Left renal pelvis (tissue), 4 donors: ENCODE results near the gene CPNE9. TPM values are rescaled to one million over a fixed set of nuclear protein-coding genes. Genes with fewer than 3 reads are reported as not detected.

ENCODE experiments used
- DNase-seq, 4 donors: peaks; one replicate each; pipeline ENCODE4 v3.0.0-alpha.2; 2013; ENCODE audit warnings: low read depth in 4 of 4, low spot score in 3 of 4
- polyA plus RNA-seq, 4 donors: library from polyadenylated mRNA; unstranded; fragments of 120-200 nt; gene quantifications; one replicate each; pipeline ENCODE4 v1.2.1, GENCODE V29; 2013; ENCODE audit not compliant: insufficient read length in 4 of 4

The CPNE9 gene
- polyA plus RNA-seq: under 1 TPM in 2 of 4 donors, not detected in 2; 0.15 to 0.17 TPM

GRCh38 chr3:9703736-9704346 lies at the start of gene CPNE9:
CPNE9 (plus strand) TSS chr3:9703833; CDS start chr3:9703997, 164 bp downstream.
- no peak for DNase-seq

GRCh38 chr3:9659849-9660248 lies 43.8 kb upstream of the CPNE9 start:
- DNase-seq: no peak

GRCh38 chr3:9660972-9661371 lies 42.7 kb upstream of the CPNE9 start:
- DNase-seq: no peak

GRCh38 chr3:9664119-9664751 lies 39.4 kb upstream of the CPNE9 start:
- no peak for DNase-seq

GRCh38 chr3:9666704-9667445 lies 36.8 kb upstream of the CPNE9 start:
- DNase-seq: no peak

- no peak for DNase-seq
Observed at GRCh38 chr3:9669277-9669676, 34.4 kb upstream of the CPNE9 start.

- DNase-seq: no peak
Observed at GRCh38 chr3:9669720-9670432, 33.8 kb upstream of the CPNE9 start.

GRCh38 chr3:9673082-9673481 lies 30.6 kb upstream of the CPNE9 start:
- no peak for DNase-seq

GRCh38 chr3:9673752-9674151 lies 29.9 kb upstream of the CPNE9 start:
- DNase-seq: no peak

GRCh38 chr3:9675736-9676290 lies 27.8 kb upstream of the CPNE9 start:
- no peak for DNase-seq

- DNase-seq: no peak
Observed at GRCh38 chr3:9676785-9677184, 26.8 kb upstream of the CPNE9 start.

- DNase-seq: no peak
Observed at GRCh38 chr3:9678493-9678892, 25.1 kb upstream of the CPNE9 start.

- no peak for DNase-seq
Observed at GRCh38 chr3:9679476-9680080, 24.1 kb upstream of the CPNE9 start.

GRCh38 chr3:9681011-9681722 lies 22.5 kb upstream of the CPNE9 start:
- DNase-seq: no peak

GRCh38 chr3:9681723-9682081 lies 21.9 kb upstream of the CPNE9 start:
- no peak for DNase-seq

- DNase-seq: no peak
Observed at GRCh38 chr3:9682096-9682495, 21.5 kb upstream of the CPNE9 start.

- DNase-seq: no peak
Observed at GRCh38 chr3:9683426-9683825, 20.2 kb upstream of the CPNE9 start.

- DNase-seq: no peak
Observed at GRCh38 chr3:9685216-9686049, 18.2 kb upstream of the CPNE9 start.

- DNase-seq: no peak
Observed at GRCh38 chr3:9686050-9686550, 17.5 kb upstream of the CPNE9 start.
